Measurements from ENCODE around the gene LRP4. TPM values are rescaled to one million over a fixed set of nuclear protein-coding genes. Genes with fewer than 3 reads are reported as not detected.

The LRP4 gene, protein sequence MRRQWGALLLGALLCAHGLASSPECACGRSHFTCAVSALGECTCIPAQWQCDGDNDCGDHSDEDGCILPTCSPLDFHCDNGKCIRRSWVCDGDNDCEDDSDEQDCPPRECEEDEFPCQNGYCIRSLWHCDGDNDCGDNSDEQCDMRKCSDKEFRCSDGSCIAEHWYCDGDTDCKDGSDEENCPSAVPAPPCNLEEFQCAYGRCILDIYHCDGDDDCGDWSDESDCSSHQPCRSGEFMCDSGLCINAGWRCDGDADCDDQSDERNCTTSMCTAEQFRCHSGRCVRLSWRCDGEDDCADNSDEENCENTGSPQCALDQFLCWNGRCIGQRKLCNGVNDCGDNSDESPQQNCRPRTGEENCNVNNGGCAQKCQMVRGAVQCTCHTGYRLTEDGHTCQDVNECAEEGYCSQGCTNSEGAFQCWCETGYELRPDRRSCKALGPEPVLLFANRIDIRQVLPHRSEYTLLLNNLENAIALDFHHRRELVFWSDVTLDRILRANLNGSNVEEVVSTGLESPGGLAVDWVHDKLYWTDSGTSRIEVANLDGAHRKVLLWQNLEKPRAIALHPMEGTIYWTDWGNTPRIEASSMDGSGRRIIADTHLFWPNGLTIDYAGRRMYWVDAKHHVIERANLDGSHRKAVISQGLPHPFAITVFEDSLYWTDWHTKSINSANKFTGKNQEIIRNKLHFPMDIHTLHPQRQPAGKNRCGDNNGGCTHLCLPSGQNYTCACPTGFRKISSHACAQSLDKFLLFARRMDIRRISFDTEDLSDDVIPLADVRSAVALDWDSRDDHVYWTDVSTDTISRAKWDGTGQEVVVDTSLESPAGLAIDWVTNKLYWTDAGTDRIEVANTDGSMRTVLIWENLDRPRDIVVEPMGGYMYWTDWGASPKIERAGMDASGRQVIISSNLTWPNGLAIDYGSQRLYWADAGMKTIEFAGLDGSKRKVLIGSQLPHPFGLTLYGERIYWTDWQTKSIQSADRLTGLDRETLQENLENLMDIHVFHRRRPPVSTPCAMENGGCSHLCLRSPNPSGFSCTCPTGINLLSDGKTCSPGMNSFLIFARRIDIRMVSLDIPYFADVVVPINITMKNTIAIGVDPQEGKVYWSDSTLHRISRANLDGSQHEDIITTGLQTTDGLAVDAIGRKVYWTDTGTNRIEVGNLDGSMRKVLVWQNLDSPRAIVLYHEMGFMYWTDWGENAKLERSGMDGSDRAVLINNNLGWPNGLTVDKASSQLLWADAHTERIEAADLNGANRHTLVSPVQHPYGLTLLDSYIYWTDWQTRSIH (N-terminal part only)
- 0.53 and 1.4 TPM in 2 replicates for total RNA-seq

DNA sequence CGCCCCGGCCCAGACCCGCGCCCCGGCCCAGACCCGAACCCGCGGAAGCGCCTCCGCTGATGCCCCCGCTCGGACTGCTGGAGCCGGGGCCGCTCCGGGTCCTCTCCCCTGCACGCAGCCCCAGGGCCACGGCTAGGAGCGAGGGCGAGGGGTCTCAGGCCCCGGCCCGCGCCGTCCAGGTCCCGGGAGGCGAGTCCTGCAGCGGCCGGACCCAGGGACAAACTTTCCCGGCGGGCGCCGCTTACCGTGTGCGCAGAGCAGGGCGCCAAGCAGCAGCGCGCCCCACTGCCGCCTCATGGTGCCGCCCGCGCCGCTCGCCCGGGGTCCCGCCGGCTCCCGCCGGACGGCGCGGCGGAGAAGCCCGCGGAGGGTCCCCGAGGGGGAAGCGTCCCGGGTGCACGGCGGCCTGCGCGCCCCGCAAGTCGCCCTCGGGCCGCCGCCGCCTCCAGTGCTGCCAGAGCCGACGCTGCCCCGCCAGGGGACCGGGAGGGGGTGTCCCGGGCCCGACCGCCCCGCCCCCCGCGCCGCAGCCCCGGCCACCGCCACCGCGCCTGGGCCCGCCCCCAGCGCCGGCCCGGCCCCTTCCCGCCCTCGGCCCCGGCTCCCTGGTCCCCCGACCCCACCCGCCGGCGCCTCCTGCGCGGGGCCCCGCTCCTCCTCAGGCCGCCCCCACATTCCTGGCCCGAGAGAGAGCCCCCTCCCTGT is at the start of gene LRP4:
TSS of gene LRP4 (minus strand) at position 468 of the 705 bp plus-strand sequence. CDS start at position 297, 171 bp downstream.

DNA sequence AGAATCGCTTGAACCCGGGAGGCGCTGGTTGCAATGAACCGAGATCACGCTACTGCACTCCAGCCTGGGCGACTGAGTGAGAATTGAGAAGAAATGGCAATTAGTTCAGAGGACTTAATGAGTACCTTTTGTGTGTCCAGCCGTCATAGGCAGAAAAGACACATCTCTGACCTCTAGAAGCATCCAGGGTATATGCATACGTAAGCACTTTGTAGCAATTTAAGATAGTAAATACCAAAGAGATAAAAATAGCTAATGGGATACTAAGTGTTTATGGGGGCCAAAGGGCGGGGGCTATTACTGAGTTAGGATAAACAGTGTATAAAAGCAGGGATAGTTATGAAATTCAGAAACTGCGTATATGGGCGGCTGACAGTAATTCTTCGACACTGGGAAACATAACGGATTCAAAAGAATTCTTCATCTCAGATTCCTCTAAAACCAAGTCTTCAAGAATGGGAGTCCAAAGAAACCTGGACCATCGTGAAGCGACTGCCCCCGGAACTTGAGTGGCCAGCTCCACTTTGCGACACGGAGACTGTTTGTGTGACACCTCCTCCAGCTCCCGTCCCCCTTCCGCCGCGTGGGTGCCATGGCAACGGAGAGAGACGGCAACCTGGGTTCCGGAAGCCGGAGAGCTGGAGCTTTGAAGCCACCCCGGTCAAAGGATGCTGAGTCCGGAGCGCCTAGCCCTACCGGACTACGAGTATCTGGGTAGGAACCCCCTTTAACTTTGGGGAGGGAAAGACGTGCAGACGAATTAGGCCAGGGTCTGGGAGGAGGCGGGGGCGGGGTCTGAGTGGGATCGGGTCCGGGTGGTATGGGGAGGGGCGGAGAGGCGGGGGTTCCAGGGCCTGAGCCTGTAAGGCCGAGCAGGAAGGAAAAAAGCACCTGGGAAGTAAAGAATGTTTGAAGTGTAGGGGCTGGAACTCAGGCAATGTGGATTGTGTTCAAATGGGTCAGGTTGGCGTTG is 18.1 kb upstream of the LRP4 start, which contains the start of gene CSTPP1:
TSS of gene CSTPP1 (plus strand) at position 624 of the 973 bp plus-strand sequence. CDS start at position 669, 45 bp downstream.

GRCh38 chr11:46845740-46846509 is 72.4 kb downstream of the LRP4 start, which contains the start of gene CKAP5:
Gene CKAP5 (minus strand): TSS chr11:46846280. CDS start chr11:46821231, 25,049 bp downstream.

Other genes with a start within 250 kb of the LRP4 start
- 44.1 and 49.6 TPM in 2 replicates for gene ARHGAP1, start 217.9 kb downstream of the LRP4 start, total RNA-seq
- 9.2 and 11.2 TPM in 2 replicates for gene ZNF408, start 217.5 kb downstream of the LRP4 start, total RNA-seq
- not detected in 2 replicates for gene F2, start 199.3 kb downstream of the LRP4 start, total RNA-seq
- 57.9 and 81.9 TPM in 2 replicates for gene CKAP5, start 72.3 kb downstream of the LRP4 start, total RNA-seq
- 35.8 and 55.9 TPM in 2 replicates for gene CSTPP1, start 18.2 kb upstream of the LRP4 start, total RNA-seq